AG04449 (cell line): Measurements from ENCODE around the gene ORMDL2.

ENCODE experiments used
- CTCF ChIA-PET: fragments of 350-600 bp; formaldehyde crosslinking; extraction: SDS; loops from one replicate; lab custom pipeline; 2021; ENCODE audit warnings: antibody characterized with exemption; lab: Yijun Ruan, JAX
- POLR2A ChIA-PET: fragments of 400-600, 350-600 bp; formaldehyde crosslinking; extraction: SDS; loops from one replicate; lab custom pipeline; 2020; ENCODE audit warnings: antibody characterized with exemption, inconsistent platforms; lab: Yijun Ruan, JAX
- DNase-seq: peaks from one replicate; pipeline ENCODE4 v3.0.0-alpha.2; 2010; ENCODE audit warnings: low read depth, low spot score
- H3K4me3 ChIP-seq: 2 replicates; pipeline ENCODE4 v1.5.1; 2011; ENCODE audit warnings: low read depth, mild to moderate bottlenecking, control low read depth, low read length
- TF ChIP-seq, protein P1 (sequence below): IDR thresholded peaks from one replicate; pipeline ENCODE4 v1.5.1; 2011; ENCODE audit warnings: mild to moderate bottlenecking, moderate library complexity, low read length, control low read depth, inconsistent platforms; ENCODE audit not compliant: insufficient read depth; ENCODE audit errors: missing control alignments

Gene ORMDL2

DNA sequence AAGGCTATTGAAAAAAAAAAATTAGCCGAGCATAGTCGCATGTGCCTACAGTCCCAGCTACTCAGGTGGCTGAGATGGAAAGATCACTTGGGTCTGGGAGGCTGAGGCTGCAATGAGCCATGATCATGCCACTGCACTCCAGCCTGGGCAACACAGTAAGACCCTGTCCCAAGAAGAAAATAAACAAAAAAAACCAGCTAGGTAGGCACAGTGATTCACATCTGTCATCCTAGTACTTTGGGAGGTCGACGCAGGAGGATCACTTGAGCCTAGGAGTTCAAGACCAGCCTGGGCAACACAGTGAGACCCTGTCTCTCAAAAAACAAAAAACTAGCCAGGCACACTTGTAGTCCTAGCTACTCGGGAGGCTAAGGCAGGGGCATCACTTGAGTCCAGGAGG lies 8.6 kb upstream of the ORMDL2 start:
- POLR2A ChIA-PET, result no interaction called here
- CTCF ChIA-PET, result interaction anchor here (1.7 to 4.3 kb wide), 2 partner anchors 13 to 71 kb away, joined by 10 to 28 read pairs; no protein-coding TSS in a partner anchor

DNA sequence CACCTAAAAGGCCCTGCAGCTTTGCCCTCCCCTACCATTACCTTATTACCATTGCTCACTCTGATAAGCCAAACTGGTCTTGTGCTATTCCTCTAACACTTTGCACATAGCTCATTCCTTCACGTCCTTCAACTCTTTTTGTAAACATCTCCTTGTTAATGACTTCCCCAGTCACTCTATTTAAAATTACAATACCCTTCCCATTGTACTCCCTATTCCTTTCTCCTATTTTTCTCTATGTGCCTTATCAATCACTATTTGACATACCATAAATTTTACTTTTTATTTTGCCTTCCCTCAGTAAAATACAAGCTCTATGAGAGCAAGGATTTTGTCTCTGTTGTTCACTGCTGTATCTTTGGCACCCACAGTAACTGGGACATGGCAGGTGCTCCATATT lies 5.8 kb upstream of the ORMDL2 start:
- no peak for DNase-seq
- H3K4me3 ChIP-seq, result no peak overlapping the region
- TF ChIP-seq, protein P1, sequence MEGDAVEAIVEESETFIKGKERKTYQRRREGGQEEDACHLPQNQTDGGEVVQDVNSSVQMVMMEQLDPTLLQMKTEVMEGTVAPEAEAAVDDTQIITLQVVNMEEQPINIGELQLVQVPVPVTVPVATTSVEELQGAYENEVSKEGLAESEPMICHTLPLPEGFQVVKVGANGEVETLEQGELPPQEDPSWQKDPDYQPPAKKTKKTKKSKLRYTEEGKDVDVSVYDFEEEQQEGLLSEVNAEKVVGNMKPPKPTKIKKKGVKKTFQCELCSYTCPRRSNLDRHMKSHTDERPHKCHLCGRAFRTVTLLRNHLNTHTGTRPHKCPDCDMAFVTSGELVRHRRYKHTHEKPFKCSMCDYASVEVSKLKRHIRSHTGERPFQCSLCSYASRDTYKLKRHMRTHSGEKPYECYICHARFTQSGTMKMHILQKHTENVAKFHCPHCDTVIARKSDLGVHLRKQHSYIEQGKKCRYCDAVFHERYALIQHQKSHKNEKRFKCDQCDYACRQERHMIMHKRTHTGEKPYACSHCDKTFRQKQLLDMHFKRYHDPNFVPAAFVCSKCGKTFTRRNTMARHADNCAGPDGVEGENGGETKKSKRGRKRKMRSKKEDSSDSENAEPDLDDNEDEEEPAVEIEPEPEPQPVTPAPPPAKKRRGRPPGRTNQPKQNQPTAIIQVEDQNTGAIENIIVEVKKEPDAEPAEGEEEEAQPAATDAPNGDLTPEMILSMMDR, result no peak
- CTCF ChIA-PET, result interaction anchor here (0.7 to 3.7 kb wide), 11 partner anchors 8 to 184 kb away, joined by 3 to 17 read pairs (median 4); no protein-coding TSS in a partner anchor
- POLR2A ChIA-PET, result no interaction called here

More for the DNA sequence above, 8.6 kb upstream of the ORMDL2 start:
- TF ChIP-seq, protein P1, result no peak
- no peak overlapping the region for H3K4me3 ChIP-seq
- no peak for DNase-seq

DNA sequence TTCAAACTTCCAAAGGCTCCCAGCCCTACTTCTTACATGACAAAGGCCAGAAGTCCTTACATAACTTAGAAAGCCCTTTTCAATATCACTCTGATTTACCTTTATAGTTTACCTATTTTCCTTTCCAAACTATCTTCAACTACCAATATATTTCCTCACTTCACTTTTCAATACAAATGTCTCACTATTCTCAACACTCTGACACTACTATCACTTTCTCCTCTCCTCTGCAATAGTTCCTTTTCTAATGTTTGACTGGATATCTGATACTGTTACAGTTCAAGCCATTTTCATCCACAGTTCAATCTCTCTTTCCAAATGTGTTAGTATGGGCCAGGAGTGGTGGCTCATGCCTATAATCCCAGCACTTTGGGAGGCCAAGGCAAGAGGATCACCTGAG lies 3.6 kb upstream of the ORMDL2 start:
- POLR2A ChIA-PET, result no interaction called here
- no peak overlapping the region for H3K4me3 ChIP-seq
- CTCF ChIA-PET, result interaction anchor here (3.6 to 3.7 kb wide), 2 partner anchors 18 to 76 kb away, joined by 16 to 17 read pairs; no protein-coding TSS in a partner anchor
- TF ChIP-seq, protein P1, result no peak
- no peak for DNase-seq

DNA sequence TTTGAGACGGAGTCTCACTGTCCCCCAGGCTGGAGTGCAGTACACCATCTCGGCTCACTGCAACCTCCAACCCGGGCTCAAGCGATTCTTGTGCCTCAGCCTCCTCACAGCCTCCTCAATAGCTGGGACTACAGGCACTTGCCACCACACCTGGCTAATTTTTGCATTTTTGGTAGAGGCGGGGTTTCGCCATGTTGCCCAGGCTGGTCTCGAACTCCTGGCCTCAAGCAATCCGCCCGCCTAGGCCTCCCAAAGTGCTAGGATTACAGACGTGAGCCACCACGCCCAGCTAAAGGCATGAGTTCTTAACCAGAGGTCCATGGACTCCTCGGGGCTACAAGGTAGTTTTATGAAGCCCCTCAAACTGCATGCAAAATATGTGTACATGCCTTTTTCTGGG lies 2.4 kb upstream of the ORMDL2 start:
- ChIA-PET CTCF (interaction anchor here (2.0 to 6.9 kb wide), 4 partner anchors 11 to 124 kb away, joined by 5 to 69 read pairs (median 34); partner anchors contain the start of gene DGKA), POLR2A (interaction anchor here (0.6 kb wide), 1 partner anchor 11 kb away, joined by 4 read pairs; no protein-coding TSS in a partner anchor)
- TF ChIP-seq, protein P1, result no peak
- no peak for DNase-seq
- H3K4me3 ChIP-seq, result no peak overlapping the region

DNA sequence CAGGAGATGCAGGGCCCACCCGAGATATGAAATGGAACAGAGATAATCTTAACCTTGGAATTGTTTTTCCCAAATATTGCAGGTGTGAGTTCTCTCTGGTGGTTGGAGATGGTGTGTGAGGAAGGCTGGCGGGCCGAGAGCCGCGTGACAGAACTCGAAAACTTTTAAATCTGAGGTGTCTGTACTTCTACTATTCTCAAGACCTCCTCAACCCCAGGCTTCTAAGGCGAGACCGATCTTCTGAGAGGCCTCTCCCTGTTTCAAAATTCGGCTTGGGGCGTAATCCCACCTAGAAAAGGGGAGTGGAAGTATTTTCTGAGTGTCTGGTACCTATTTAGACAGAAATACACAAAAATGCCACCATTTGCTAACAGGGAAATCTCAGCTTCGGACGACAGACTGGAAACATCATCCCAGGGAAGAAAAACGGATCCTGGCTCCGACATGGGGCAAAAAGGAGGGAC lies 928 bp upstream of the ORMDL2 start:
- POLR2A ChIA-PET, result interaction anchor here (0.9 to 2.3 kb wide), 7 partner anchors 10 to 180 kb away, joined by 3 to 27 read pairs (median 6); partner anchors contain the start of genes DNAJC14 and SUOX
- DNase-seq, result no peak
- TF ChIP-seq, protein P1, result no peak
- CTCF ChIA-PET, result interaction anchor here (0.8 to 6.9 kb wide), 12 partner anchors 10 to 160 kb away, joined by 3 to 69 read pairs (median 8); partner anchors contain the start of genes DGKA and RAB5B
- H3K4me3 ChIP-seq, result peak overlapping the region; percentile 89

DNA sequence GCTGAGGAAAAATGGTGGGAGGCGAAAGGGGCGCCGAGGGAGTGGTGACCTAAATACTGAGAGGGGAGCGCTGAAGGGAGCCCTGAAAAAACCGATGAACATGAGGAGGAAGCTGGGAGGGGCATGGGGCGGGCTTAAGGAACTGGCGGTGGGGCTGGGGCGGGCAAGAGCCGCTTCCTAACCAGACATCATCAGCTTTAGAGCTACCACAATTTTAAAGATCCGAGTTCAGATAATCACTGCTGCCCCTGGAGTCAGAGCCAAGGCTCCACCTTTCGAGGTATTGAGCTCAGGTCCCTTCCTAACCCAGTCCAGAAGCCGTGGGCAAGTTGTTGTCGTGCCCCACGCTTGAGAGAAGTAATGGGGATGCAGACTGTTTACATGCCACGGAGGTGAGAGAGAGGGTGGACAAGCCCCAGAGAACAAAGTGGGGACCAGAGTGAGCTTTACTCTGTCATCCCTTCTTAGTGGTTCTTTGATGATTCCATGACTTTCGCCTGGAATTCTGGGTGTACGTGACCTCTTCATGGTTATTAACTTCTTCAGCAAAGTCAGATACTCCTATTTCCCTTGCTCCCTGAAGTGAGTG lies 393 bp downstream of the ORMDL2 start:
- TF ChIP-seq, protein P1, result no peak
- no peak for DNase-seq
- ChIA-PET CTCF (interaction anchor here (0.6 to 6.9 kb wide), 12 partner anchors 9 to 1728 kb away, joined by 3 to 69 read pairs (median 8); partner anchors contain the start of genes DGKA, DNAJC14 and RAB5B), POLR2A (interaction anchor here (0.7 to 2.3 kb wide), 15 partner anchors 9 to 286 kb away, joined by 3 to 27 read pairs (median 5); partner anchors contain the start of genes DNAJC14, PA2G4, RAB5B and SUOX)
- H3K4me3 ChIP-seq, result peak overlapping the region; percentile 92
